GM19193 (cell line): Measurements from ENCODE around the gene LRRFIP1.

Experiments
- POLR2A ChIP-seq: IDR thresholded peaks from 4 replicates; pipeline ENCODE4 v1.6.1; 2011; ENCODE audit not compliant: insufficient read depth, insufficient read length; ENCODE audit errors: extremely low read depth

LRRFIP1 gene

DNA sequence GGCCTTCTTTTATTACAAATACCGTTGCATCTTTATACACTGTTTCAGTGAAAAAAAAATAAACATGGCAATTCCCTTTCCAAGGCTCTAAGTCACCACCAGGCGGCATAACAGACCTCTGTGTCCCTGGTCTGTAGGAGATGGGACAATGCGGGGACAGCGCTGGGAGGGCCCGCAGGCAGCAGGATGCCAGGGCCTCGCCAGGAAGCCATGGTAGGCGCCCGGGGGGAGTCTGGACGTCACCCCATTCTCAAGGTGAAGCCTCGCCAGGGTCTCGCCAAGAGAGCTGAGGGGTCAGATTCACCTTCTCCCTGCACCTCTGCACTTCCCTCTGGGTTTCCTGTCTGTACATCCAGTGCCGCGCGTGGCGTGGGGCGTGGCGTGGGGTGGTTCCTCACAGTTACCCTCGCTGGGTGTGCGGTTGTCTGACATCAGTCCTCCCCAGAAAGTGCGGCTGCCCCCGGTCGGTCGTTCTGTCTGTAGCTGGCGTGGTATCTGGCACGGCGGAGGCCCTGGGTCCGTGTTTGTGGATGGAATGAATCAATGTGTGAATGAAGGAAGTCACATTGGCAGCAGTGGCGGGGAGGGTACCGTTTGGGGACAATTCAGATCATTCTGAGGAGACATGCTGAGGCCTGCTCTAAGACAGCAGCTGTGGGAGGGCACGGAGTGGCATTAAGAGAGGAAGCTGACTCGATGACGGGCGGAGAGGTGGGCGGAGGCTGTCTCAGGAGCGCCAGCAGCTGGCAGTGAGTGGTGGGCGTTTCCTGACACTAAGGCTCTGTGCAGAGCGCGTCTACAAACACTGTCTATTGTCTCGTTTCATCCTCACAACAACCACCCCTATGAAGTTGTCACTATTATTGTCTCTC, 46.0 kb downstream of the LRRFIP1 start:
- TF ChIP-seq POLR2A: peak; percentile 26

DNA sequence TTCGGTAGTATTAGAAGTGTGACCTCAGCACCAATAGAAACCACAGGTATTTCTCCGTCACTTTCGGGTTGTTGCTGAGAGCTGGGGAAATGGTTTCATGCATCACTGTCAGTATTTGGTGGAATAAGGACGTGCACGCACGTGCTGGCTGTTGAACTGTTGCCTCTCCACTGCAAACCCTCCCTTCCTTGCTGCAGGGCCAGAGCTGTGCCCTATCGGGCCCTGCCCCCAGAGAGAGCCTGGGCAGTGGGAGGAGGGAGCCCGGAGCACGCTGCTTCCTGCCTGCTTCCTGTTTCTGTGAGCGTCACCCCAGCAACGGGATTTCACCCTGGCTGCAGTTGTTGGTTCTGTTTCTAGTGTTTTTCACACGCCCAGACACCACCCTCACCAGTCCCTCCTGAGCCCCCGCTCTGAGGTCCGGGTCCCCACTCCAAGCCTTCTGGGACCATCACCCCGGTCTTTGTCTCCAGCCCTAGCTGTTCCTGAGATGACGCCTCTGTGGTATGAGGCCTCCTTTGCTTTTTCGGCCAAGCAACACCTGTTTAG, 47.4 kb downstream of the LRRFIP1 start:
- TF ChIP-seq POLR2A: peak; percentile 29

DNA sequence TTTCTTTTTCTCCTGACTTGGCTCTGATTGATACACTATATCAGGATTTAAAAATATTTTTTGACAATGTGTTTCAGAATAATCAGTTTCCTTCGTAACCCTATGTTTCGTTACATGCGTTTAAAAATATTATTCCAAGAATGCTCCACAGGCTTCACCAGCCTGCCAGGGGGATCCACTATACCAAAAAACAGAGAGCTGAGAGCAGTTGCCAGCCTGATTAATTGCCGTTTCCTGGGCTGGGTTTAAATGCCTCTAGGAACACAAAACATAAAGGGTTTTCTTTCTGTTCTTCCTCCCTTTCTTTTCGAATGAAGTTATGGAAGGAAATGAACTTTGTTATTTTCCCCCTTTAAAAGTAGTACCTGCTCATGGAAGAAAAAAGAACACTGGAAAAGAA, 47.9 kb downstream of the LRRFIP1 start:
- no peak for TF ChIP-seq POLR2A

DNA sequence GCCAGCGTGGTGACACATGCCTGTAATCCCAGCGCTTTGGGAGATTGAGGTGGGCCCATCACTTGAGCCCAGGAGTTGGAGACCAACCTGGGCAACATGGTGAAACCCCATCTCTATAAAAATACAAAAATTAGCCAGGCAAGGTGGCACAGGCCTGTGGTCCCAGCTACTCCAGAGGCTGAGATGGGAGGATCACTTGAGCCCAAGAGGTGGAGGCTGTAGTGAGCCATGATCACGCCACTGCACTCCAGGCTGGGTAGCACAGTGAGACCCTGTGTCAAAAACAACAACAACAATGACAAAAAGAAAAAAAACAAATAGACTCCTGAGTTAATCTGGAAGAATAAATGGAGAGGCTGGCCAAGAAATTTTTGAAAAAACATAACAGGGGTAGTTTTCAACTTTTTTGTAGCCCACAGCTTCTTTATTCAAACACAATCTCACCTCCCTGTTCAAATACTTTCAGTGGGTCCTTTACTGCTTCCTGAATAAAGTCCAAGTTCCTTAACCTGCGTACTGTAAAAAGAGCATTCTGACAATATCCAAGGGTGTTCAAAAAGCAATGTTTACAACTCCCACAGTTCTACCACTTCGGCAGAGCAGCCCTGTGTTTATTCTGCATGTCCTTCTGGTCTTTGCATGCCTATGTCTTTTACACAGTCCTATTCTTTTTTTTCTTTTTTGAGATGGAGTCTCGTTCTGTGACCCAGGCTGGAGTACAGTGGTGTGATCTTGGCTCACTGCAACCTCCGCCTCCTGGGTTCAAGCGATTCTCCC, 53.5 kb downstream of the LRRFIP1 start:
- no peak for TF ChIP-seq POLR2A

DNA sequence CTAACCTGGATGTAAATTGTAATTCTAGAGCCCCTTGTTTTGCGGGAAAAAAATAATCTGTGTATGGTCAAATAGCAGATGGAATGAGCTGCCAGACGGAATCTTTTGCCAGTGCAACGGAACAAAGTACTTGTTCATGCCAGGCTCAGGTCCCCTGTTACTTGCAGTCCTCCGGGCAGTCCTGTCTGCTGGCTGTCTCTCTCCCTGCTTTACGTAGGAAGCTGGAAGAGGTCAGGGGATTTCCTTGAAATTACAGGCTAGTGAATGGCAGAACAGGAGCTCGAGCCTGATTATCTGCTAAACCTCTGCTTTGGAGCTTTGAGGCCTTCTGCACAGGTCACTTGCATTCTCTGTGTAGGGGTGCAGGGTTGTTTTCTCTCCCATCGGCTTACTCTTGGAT, 54.8 kb downstream of the LRRFIP1 start:
- TF ChIP-seq POLR2A: no peak

DNA sequence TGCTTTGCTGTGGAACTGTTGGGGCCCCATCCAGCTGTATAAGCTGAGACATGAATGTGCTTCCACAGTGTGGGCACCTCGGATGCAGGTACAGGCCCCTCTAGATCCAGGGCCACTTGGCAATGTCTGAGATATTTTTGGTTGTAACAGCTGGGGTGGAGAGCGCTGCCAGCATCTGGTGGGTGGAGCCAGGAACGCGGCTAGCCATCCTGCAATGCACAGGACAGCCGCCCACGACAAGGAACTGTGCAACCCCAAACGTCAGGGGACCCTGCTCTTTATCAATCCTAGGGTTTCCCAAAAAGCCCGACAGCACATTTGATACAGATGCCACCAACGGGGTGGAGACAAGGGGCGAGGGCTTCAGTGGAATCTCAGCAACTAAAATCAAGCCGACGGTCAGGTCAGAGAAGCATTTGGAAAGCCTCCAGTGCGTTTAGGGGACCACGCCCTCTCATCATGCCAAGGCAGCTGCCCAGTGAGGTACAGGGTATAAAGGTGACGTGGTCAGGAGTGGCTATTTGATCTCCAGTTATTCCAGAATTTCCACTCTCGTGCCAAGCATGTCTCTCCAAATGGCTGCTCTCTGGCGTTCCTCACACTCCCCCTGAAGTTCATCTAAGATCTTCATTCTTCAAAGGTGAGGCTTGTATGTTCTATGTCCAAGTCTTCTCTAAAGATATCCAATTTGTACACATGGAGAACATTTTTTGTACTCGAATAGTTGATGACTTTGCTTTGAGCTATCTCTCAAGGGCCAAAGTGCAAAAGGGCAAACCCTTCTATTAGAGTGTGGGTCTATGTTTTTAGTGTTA, 55.7 kb downstream of the LRRFIP1 start:
- no peak for TF ChIP-seq POLR2A

DNA sequence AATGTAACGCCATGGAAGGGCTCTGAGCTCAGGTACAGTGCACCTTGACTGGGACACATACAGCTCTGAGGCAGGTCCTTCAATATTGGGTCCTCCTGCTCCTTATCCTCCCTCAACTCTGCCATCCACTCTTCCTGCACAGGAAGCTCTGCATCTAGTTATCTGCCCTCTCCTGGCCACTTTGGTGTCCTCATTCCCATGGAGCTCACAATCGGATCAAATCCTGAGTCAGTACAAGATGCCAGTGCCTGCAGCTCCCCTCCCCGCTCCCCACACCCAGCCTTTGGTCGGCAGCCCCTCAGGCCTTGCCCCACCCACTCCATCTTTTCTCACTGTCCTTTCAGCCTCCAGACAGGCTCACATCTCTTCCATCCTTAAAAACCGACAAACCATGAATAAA, 58.0 kb downstream of the LRRFIP1 start:
- TF ChIP-seq POLR2A: no peak

DNA sequence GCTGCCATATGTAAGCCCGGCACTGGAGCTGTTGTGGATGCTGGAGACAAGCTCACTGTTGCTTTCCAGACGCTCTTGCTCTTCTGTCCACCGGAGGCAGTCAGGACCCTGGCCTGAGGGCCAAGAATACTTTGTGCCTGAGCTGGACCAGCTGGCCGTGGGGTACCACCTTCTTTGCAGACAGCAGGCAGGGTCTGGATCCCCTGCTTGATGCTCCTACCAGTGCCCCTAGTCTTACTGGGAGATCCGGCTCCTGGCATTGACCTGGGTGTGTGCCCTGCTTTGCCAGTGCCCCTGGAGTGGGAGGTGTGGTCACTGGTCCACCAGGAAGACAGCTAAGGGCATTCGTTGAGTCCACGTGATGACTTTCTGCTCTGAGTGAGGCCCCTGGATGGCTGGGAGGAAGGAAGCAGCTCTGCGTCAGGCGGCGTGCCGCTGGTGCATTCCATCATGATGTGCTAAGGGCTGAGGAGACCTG, 59.3 kb downstream of the LRRFIP1 start:
- no peak for TF ChIP-seq POLR2A

DNA sequence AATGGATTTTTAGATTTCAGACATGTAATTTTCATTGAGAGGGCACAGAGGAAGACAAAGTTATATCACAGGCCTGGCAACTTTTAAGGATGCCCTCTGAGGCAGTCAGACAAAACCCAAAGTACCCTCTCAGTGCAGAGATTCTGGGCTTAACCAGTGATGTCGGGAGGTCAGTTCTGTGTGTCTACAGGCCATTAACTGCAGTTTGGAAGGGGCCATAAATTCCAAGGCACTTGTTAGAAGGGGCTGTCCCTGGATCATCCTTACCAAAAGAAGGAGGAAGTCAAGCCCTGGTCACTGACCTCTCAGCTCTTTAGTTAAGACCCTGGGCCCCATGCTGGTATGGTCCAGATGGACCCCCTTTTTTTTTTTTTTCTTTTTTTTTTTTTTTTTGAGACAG, 60.7 kb downstream of the LRRFIP1 start:
- no peak for TF ChIP-seq POLR2A

DNA sequence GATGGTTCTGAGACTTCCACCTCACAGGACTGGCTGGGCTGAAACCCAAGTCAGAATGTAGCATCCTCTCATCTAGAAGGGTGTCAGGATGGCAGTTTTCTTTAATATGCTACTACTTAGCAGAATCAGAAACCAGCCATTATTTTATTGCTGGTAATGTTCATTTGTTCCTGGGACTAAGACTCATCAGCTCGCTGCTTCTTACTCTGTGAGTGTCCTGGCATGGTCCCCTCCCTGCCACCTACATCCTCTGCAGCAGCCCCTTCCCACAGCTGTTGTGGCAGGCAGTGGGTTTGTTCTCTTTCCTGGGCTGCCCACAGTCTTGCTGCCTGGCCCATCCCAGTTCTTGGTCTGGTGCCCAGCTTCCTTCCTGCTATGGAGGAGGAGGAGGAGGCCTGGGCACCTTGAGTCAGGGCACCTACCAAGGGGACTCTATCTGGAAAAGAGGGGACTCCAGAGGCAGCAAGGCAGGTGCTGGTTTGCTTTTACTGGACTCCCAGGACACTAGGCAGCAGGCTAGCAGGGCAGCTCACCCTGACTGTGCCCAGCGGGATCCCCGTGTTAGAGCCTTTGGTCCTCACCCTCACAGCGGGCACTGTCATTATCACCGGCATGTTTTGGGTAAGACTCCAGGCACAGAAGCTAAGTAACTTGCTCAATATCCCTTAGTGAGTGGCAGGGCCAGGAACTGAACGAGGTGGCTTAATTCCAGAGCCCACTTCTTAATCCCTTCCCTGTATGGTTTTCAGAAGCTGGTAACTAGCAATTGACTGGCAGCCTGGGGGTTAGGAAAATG, 62.1 kb downstream of the LRRFIP1 start:
- no peak for TF ChIP-seq POLR2A

DNA sequence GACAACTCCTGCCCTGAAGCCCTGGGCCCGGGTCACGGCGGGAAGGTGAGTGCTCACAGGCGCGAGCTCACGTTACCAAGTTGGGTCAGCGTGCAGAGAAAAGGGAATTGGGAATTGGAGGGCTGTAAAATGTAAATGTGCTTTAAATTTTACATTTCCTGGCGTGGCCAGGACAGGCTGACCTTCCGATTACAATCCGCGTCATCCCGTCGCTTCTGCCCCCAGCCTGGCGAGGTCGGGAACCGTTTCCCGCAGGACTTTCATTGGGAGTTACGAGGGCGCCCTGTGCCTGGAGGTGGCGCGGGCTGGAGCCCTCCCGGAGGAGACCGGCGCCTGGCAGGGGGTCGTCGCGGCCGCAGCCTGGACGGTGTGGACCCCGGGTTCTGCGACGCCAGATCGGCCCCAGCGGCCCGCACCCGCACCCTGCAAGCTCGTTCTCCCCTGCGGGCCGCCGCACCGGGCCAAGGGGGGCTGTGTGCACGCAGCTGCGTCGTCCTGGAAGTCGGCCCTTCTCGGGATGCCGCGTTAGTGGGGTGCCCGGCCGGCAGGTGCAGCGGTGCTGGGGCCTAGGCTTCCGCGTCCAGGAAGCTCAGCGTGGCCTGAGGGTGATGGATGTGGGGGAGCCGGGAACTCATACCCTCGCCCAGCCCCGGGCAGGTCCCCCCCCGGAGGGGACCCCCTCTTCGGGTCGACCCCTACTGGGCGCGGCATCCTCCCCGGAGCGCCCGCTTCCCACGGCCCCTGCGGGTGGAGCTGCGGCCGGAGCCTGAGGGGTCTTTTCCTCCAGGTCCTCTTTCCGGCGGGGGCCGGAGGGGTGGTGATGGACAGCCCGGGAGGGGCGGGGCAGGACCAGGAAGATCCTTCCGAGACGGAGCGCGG, 63.9 kb downstream of the LRRFIP1 start:
- TF ChIP-seq POLR2A: no peak

DNA sequence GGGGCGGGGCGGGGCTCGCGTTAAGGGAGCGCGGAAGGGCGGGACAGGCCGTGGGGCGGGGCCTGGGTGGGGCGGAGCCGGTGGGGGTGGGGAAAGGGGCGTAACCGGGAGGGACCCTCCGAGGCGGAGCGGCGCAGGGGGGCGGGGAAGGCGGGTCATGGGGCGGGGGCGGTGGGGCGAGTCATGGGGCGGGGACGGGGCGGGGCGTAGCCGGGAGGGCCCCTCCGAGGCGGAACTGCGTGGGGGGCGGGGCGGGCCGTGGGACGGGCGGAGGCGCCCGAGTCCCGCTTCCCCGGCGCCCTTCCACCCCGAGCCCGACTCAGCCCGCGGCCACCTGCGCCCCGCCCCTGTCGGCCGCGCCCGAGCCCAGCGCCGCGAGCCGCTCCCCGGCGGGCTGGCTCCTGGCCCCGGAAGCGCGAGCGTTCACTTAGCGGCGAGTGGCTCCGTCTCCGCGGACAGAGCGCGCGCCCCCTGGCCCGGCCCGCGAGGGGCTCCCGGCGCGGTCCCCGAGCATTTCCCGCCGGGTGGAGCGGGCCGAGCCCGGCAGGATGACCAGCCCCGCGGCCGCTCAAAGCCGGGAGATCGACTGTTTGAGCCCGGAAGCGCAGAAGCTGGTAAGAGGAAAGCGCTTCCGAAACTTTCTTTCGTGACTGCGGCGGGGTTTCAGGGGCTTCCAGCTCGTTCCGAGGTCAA, 64.7 kb downstream of the LRRFIP1 start:
- TF ChIP-seq POLR2A: peak; percentile 75

DNA sequence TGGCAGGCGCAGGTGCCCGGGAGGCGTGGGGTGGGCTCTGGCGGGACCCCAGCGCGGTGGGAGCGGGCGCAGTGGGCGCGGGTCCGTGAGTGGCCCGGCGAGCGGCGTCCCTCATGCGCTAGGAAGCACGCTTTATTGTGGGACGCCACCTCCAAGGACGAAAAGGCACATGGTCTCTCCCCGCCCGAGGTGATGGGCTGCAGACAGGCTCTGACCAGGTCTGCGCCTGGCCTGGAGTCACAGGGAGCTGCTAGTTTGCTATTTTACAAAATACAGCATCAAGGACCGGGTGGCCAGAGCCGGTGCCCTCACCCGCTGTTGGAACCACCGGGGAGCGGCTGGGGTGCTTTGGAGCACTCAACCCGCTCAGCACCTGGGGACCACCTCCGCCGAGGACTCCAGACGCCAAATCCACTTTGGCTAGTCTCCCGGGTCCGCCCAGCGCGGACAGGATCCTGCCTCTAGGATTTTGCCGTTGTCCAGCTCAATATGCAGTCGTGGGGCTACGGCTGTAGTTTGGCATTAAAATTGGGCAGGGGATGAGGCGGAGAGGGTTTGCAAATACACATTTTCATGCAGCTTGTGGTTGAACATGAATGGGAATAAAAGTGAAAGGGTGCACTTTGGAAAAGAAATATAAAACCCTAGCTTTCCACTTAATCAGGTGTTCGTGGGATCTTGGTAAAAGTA, 65.4 kb downstream of the LRRFIP1 start:
- TF ChIP-seq POLR2A: no peak
